Endometrium (tissue), 2 donors: ENCODE data around the gene IRAK2.

Experiments used
- FAIRE-seq: peaks from 2 replicates; lab custom pipeline; 2012; peaks lifted over from hg19 to GRCh38; lab: Jason Lieb, UNC
- donor health status: control.
- donor health status: control.

The IRAK2 gene

DNA sequence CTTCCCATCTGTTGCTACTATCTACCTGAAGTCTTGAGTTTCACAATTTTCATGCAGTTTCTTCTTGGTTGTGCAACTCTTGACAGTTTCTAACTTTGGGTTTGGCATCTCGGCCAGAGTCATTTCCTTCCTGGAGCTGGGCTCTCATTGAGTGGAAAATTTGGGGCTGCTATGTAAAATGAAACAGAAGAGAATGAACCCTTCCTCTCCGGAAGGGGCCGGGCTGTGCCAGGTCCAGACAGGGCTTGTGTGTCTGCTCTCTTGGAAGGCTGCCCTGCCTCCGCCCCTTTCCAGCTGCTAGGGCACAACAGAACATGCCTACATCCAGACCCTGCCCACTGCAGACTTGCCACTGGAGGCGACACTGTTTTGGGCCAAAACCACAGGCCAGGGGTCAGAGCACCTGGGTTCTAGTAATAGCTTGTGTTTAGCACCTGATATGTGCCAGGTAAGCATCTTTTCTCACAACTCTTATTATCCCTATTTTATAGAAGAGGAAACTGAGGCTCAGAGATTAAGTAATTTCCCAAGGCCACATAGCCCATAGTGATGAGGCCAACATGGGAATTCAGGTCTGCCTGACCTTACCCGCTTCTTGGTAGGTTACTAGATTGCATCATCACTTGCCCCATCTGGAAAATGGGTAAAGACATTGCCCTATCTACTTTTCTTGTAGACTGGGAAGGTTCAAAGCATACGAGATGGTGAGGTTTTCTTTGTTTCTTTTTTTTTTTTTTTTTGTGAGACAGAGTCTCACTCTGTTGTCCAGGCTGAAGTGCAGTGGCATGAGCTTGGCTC lies 25.0 kb downstream of the IRAK2 start:
- FAIRE-seq = no peak

DNA sequence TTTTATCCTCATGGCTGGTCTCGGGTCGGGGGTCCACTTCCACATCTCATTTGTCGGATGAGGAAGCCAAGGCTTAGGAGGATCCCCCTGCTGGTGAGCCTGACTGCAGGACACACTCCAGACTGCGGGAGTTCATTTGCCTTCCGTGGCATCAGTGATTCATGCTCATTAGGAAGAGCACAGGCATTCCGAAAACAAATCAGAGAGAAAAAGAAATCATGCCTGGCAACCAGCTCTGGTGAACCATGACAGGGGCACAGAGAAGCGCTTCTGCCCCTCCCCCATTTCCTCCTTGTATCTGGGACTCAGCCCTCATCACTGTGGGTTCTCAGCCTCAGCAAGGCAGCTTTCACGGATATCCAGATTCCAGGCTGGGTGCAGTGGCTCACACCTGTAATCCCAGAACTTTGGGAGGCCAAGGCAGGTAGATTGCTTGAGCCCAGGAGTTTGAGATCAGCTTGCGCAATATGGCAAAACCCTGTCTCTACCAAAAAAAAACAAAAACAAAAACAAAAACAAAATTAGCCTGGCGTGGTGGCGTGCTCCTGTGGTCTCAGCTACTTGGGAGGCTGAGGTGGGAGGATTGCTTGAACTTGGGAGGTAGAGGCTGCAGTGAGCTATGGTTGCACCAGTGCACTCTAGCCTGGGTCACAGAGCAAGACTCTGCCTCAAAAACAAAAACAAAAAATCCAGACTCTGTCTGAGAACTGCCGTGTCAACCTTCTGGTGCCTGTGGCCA lies 28.4 kb downstream of the IRAK2 start:
- FAIRE-seq = no peak

DNA sequence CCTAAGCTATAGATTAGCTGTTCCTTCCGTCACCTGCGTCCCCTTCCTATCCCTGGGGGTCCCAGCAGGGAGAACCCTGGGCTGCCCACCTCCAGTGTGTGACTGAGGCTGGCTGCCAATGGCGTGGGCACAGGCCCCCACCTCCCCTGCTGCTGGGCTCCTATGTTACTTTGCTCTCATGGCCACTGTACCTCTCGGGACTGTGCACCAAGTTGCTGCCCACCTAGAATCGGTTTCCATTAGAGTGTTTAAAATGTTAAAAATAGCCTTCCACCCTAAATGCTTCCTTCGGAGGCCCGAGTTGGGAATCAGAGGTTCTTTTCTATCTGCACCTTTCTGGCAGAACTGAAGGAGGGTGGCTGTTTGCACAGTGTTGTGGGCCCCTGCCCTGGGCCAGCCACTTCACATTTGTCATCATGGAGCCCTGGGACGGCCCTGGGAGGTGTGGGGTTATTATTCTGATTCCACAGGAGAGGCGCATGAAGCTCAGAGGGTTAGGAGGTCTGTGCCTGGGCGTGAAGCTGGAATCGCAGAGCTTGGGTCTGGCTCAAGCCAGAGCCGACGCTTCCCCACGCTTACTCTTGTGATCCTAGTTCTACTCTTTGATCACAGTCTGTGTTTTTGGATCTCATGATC lies 29.1 kb downstream of the IRAK2 start:
- FAIRE-seq = no peak

DNA sequence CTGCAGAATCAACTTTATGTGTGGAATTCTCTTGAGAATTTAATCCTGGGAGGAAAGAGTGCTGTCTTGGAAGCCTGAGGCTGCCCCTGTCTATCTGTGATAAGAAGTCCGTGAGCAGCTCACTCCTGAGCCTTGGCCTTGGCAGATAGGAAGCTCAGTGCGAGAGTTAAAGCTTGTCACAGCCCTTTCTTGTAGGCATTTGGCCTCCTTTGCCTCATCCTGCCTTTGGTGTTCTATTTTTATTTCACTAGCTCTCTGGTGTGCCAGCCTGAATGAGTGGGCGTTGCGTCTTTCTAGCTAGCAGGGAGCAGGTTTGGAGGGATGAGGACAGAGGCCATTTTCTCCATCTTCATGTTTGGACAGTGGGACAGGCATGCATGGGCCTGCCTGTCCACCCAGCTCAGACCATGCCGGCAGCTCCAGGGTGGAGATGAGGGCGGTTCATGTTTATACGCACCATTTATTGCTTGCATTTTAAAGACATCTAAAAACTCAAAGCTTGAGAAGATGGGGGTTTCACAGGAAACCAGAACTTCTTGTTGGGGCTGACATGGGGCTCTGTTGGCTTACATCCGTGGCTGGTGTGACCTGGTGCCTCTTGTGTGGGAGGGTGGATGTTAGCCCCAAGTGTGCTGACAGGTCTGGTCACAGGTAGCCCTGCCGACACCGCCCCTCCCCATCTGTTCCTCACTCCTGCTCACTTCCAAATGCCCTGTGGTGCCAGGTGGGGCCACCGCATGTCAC lies 29.8 kb downstream of the IRAK2 start:
- FAIRE-seq = no peak

DNA sequence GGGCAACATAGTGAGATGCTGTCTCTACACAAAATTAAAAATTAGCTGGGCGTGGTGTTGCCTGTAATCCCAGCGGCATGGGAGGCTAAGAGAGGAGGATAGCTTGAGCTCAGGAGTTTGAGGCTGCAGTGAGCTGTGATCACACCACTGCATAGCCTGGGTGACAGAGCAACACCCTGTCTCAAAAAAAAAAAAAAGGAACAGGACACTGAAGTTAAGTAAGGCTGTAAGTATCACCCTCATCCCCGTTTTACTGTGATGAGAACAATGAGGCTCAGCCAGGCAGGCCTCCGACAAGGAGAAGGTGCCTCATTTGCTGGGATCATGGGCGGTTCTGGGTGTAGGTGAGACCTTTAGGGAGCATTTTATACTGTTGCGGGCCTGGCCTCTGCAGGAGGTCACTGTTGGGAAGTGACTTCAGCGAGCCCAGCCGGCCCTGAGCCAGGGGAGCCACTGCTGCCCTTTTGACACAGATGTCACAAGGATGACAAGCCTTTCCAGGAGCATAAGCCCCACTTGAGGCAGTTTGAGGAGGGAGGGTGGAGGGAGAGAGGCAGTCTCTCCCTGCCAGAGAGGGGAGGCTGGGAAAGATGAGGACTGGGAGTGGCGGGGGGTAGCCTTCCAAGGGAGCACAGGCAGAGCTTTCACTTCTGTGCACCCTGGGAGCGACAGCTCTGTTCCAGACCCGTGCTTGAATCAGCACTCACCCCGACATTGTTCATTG lies 30.8 kb downstream of the IRAK2 start:
- no peak for FAIRE-seq

DNA sequence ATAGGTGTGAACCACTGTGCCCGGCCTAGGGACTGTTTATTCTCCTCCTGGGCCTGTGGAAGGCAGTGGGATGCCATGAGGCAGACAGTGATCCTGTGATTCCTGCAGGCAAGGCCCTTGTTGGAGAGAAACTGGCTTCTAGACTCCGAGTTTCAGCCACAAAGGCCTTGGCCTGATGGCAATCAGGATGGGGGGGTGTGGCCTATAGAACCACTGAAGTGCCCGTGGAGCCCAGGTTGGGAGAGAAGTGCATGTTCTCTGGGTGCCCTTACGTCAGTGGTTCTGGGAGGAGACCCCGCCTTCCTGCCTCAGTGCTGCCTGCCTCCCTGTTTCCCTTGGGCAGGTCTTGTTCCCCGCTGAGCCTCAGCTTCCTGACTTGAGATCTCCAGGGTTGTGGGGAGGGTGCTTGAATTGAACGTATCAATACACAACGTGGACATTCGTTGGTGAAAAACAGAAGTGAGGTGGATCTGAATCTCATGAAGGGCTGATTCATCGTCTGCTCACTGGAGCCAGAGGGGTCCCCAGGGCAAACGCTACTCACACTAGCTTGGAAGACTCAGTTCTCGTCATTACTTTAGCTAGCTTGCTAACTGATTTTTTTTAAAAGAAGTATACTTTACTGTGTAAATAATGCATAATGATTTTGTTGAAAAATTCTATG lies 31.8 kb downstream of the IRAK2 start:
- FAIRE-seq = no peak

DNA sequence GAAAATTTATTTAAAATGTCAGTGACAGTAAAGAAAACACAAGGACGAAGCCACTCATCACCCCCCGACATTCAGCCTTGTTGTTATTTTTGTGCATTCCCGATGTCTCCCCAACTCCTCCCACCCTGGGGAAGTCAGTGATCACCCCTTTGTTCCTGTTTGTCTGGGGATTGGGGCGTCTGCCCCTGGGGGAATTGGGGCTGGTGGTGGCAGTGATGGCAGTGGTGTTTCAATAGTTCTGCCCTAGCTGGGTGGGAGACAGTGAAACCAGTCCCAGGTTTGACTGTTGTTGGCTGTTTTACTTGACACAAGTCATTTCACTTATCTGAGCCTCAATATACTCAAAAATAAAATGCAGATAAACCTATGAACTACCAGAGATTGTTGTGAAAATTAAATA lies 33.5 kb downstream of the IRAK2 start:
- no peak for FAIRE-seq

DNA sequence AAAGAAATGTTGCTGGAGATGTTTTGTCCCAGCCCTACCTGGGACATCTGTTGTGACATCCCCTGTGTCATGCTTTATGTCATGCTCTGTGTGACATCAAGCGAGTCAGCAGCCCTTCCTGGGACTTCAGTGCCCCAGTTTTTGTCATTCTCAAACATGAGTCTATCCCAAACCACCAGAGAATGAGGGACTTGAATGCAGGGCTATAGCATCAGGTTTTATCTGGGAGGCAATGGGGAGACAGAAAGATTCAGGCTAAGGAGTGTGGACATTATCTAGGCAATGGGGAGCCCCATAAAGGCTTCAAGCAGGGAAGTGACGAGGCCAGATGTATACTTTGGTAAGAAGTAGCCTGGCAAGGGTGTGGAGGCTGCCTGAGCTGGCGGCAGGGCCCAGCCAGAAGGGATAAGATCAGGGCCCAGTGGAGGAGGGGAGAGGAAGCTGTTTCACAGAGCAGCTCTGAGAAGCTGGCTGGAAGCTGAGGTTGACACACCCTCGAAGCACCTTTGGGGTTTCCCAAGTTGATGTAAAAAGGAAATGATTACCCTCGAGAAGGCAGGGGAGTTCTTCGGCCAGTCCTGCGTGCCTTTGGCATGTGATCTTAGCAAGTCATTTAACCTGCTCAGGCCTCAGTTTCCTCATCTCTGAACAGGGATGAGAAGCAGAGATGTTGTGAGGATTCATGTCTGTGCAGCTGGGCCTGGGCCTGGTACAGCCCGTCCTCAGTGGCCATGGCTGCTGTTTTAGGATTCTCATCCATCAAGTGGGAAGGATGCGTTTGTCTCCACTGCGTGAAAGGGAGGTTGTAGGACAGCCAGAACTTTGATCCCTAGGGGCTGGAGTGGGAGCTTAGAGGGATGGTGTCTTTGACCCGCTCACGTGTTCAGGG lies 34.3 kb downstream of the IRAK2 start:
- no peak for FAIRE-seq

DNA sequence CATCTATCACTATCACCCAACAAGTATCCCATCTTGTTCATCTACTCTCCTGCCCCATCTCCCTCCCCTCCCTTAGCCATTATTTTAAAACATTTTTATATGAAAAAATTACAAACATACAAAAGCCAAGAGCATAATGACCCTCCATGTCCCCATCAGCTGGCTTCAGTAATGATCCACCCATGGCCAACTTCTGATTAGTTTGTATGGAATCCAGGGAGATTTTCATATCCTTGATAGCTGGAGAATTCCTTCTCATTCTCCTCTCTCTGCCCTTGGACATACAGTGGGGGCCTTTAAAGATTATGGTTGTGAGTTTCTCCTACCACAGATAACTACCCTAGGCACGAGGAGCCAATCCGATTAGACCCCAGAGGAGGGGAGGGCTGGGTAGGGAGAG lies 40.2 kb downstream of the IRAK2 start:
- FAIRE-seq = no peak

DNA sequence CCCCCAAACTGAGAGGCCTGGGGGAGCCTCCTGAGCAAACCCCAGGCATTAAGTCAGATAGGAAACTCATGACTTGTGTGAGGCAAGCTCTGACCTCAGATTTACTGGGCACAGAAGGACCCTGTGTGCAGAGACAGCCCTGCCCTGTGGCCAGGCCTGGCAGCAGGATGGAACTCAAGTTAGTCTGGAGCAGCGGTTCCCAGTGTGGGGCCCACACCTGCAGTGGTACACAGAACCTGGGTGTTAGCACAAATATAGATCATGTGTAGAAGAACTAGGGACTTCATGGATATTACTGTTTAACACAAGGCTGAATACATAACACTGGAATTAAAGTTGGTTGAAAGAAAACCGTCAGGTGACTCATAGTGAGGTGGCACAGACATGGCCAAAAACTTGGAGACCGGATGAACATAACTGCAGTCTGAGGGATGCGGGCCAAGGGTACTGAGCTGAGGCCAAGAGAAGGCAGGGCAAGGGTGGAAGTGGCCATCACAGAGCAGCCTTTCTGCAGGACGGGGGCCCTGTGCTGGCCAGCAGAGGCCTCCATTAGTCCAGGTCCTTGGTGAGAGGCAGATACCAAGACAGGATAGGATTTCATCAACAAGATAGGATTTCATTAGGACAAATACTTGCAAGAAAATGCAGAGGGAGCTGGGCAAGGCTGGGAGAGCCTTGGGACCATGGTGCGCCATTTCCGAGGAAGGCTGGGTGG lies 40.9 kb downstream of the IRAK2 start:
- FAIRE-seq = no peak

DNA sequence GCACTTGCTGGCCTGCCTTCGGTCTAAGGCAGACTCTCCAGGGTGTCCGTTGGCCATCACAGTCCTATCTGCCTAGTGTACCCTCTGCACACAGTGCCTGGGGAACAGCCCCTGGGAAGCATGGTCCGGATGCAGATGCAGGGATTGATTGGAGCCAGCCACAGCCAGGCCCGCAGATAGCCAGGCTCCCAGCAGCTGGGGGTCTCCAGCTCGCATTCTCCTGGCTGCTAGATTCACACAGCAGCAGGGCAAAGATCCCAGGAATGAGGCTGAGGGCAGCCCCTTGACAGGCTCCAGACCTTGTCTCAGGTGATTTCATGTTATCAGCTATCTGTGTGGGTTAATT lies 41.4 kb downstream of the IRAK2 start:
- no peak for FAIRE-seq

DNA sequence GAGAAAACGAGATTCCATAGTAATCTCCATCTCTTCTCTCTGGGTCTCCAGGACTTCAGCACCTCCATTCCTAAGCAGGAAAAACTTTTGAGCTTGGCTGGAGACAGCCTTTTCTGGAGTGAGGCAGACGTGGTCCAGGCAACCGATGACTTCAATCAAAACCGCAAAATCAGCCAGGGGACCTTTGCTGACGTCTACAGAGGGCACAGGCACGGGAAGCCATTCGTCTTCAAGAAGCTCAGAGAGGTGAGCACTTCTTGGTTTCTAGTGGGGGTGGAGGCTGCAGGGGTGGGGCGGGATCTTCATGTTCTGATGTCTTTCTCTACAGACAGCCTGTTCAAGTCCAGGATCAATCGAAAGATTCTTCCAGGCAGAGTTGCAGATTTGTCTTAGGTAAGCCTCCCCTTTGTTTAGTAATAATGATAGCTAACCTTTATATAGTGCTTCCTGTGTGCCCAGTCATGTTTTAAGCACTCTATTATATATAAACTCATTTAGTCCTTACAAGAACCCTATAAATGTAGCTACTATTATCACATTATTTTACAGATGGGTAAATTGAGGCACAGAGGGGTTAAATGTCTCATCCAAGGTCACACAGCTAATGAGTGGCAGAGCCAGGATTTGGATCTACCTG lies 48.6 kb downstream of the IRAK2 start:
- no peak for FAIRE-seq

DNA sequence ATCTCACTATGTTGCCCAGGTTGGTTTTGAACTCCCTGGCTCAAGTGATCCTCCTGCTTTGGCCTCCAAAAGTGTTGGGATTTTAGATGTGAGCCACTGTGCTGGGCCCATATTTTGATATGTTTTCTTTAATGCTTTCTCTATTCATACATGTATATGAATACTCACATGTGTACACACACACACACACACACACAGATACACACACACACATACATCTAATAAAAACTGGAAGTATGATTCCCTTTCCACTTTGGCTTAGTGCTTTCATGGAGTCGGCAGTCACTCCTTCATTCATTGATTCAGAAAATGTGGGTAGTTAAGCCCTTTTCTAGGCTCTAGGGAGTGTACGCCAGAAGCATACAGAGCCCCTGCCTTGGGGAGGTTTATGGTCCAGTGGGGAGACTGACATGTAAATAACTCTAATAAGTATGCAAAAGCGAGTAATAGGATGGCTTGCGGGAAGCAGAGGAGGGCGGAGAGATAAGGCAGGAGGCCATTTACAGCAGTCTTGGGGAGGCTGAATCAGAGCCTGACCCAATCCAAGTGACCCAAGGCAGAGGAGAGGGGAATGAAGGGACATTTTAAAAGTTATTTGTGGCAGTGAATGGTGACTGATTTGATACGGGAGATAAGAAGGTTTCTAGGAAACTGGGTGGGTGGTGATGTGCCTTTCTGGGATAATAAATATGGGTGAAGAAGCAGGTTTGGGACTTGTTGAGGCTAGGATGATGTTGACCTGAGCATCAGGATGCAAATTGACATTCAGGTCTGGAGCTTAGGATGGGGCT lies 51.1 kb downstream of the IRAK2 start:
- no peak for FAIRE-seq

DNA sequence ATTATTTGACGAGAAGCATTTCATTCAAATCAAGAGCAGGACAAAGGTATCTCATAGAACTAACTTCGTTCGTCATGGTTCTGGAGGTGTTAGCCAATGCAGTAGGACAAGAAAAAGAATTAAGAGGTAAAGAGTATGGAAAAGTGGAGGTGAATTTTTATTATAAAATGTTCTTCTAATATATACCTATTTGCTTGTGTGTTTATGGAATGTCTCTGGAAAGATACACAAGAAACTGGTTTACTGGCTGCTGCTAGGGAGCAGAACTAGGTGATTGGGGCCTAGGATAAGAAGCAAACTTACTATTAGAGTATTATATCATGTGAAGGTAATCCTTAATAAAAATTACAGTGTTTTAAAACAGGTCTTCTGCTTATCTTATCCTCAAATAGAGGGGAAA lies 52.6 kb downstream of the IRAK2 start:
- FAIRE-seq = no peak

DNA sequence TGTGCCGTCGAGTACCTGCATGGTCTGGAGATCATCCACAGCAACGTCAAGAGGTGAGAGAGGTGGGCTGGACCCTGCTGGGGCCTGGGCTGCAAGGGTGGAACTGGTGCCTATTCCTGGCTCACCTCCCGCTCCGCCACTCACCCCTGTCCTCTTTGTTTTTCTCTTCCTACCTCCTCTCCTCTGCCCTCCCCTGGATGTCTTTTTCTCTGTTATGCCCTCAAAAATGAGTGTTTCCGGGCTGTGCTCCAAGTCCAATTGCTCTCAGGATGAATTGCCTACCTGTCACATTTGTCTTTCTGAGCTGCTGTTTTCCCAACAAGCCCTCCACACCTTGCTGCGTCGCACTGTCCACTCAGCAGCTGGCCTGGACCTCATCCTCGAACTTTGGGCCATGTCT lies 55.0 kb downstream of the IRAK2 start:
- FAIRE-seq = no peak

DNA sequence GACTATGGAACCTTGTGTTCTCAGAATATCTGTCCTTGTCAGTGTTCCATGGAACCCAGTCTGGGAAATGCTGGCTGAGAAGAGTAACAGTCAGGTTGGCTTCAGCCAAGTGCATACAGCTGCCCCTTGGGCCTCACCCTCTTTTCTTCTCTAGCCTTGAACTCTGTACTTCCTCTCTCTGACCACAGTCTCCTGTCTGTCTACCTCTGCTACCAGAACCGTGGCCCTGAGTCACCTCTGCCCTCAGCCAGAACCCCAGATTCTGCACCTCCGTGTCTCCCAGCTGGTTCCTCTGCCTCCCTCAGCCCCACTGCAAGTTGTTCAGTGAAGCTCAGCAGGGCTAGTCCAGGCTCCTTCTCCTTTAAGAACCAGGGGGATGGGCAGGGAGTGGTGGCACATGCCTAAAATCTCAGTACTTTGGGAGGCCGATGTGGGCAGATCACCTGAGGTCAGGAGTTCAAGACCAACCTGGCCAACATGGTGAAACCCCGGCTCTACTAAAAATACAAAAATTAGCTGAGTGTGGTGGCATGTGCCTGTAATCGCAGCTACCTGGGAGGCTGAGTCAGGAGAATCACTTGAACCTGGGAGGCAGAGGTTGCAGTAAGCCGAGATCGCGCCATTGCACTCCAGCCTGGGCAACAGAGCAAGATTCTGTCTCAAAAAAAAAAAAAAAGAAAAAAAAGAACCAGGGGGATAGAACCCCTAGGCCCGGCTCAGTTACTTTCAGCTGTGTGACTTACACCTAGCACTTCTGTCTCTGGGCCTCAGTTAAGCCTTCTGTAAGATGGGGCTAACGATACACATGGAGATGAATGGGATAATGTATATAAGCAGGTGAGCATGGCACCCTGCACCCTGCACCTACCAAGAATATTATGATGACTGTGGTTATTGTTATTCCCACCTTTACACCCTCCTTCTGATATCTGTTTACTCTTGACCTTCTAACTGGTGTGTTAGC lies 59.2 kb downstream of the IRAK2 start:
- no peak for FAIRE-seq
